Right renal pelvis (tissue), 4 donors: Measurements from ENCODE around the gene ROR1. TPM values are rescaled to one million over a fixed set of nuclear protein-coding genes. Genes with fewer than 3 reads are reported as not detected.
"Not testable (repeated sequence)": the region's sequence is repeated elsewhere in the genome, so short reads cannot be mapped to it uniquely, and the experiment has no call there.

Experiments
- DNase-seq, 4 donors: peaks; one replicate each; pipeline ENCODE4 v3.0.0-alpha.2; 2013; ENCODE audit warnings: low read depth in 4 of 4, low spot score in 3 of 4, missing footprints in 1 of 4
- polyA plus RNA-seq, 4 donors: library from polyadenylated mRNA; unstranded; fragments of 120-200 nt; gene quantifications; one replicate each; pipeline ENCODE4 v1.2.1, GENCODE V29; 2013; ENCODE audit not compliant: insufficient read length in 4 of 4

The ROR1 gene
- polyA plus RNA-seq, 4 donors, result 30.2 to 39.6 (median 34.6) TPM

- no peak for DNase-seq
Observed at GRCh38 chr1:64073705-64074104, 299.9 kb downstream of the ROR1 start.

- no peak for DNase-seq
Observed at GRCh38 chr1:64074767-64075166, 300.9 kb downstream of the ROR1 start.

- DNase-seq, result no peak
Observed at GRCh38 chr1:64077281-64077940, 303.6 kb downstream of the ROR1 start.

- no peak for DNase-seq
Observed at GRCh38 chr1:64080941-64081562, 307.2 kb downstream of the ROR1 start.

GRCh38 chr1:64082459-64082858 is 308.6 kb downstream of the ROR1 start:
- no peak for DNase-seq

GRCh38 chr1:64084451-64084850 is 310.6 kb downstream of the ROR1 start:
- DNase-seq, result no peak

GRCh38 chr1:64087768-64088167 is 314.0 kb downstream of the ROR1 start:
- no peak for DNase-seq

GRCh38 chr1:64090436-64090835 is 316.6 kb downstream of the ROR1 start:
- DNase-seq, result no peak

- no peak for DNase-seq
Observed at GRCh38 chr1:64092851-64093371, 319.1 kb downstream of the ROR1 start.

- no peak for DNase-seq
Observed at GRCh38 chr1:64093941-64094340, 320.1 kb downstream of the ROR1 start.

- no peak for DNase-seq
Observed at GRCh38 chr1:64095832-64096231, 322.0 kb downstream of the ROR1 start.

GRCh38 chr1:64097859-64098258 is 324.0 kb downstream of the ROR1 start:
- no peak for DNase-seq

GRCh38 chr1:64098436-64098835 is 324.6 kb downstream of the ROR1 start:
- DNase-seq, result no peak

GRCh38 chr1:64098846-64099582 is 325.2 kb downstream of the ROR1 start:
- no peak for DNase-seq

- DNase-seq, result no peak
Observed at GRCh38 chr1:64100791-64101190, 327.0 kb downstream of the ROR1 start.

- not testable (repeated sequence) for DNase-seq
Observed at GRCh38 chr1:64104585-64104984, 330.8 kb downstream of the ROR1 start.

GRCh38 chr1:64107118-64107519 is 333.3 kb downstream of the ROR1 start:
- no peak for DNase-seq

- DNase-seq, result no peak
Observed at GRCh38 chr1:64107632-64108031, 333.8 kb downstream of the ROR1 start.

- no peak for DNase-seq
Observed at GRCh38 chr1:64110924-64111777, 337.3 kb downstream of the ROR1 start.

- no peak for DNase-seq
Observed at GRCh38 chr1:64111787-64112186, 338.0 kb downstream of the ROR1 start.

GRCh38 chr1:64112281-64112680 is 338.5 kb downstream of the ROR1 start:
- DNase-seq, result no peak
